Measurements from ENCODE around the gene SCGB1D1. TPM values are rescaled to one million over a fixed set of nuclear protein-coding genes. Genes with fewer than 3 reads are reported as not detected.

The SCGB1D1 gene
- total and polyA plus RNA-seq, 9 donors, result not detected

DNA sequence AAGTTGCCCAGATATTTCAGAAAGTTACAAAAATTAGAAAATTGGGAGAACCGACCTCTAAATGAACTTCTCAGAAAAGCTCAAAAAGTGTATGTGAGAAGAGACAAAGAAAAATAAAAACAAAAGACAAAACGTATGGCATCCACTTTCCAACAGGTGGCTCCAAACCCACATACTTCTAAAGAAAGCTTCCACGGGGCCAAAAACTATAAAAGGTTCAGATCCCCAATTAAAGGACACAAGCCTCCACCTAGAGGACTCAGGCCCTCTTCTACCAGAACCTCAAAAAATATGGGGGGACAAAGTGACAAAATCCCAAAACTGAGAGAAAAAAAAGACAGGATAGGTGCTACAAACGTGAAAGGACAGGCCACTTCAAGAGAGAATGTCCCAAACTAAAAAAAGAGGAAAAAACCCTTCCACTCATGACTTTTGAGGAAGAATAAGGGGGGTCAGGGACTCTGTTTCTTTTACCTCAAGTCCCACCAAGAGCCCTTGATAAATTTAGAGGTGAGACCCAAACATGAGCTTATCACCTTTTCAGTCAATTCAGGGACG lies 27.3 kb downstream of the SCGB1D1 start:
- DNase-seq, result no peak
- H3K27me3 ChIP-seq (ENCODE audit: control insufficient read depth, insufficient read depth, low read length), result no peaks in the 10 kb centered on the region
- no peaks in the 10 kb centered on the region for H3K4me1 ChIP-seq (ENCODE audit: control insufficient read depth, insufficient read depth, low read length)
- H3K4me3 ChIP-seq (ENCODE audit: low read length), result no peak overlapping the region
- WGBS (ENCODE audit: insufficient coverage), result no CpG with 5 or more reads among the region's 5 CpGs
- no peaks in the 10 kb centered on the region for H3K36me3 ChIP-seq (ENCODE audit: control insufficient read depth, insufficient read depth, low read length)
- H3K9me3 ChIP-seq (replicated peaks; ENCODE audit: control insufficient read depth, low read depth, low read length), result peaks cover 4% of the 10 kb centered on the region
- H3K27ac ChIP-seq (ENCODE audit: low read length), result no peak overlapping the region

DNA sequence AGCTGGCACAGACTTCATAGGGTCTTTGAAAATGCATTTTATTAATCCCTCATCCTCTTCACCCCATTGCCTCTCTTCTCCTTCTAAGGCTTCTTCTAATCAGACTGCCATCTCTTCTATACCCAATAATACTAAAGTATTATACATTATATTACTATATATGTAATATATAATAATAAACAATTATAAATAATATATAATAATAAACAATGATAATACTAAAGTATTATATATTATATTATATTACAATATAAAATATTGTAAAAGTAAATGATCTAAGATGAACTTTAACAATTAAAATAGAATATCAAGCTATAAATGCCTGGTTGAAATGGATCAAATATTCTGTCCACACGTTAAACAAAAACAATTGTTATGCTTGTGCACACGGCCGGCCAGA lies 31.5 kb downstream of the SCGB1D1 start:
- no peak for DNase-seq
- Histone ChIP-seq H3K36me3 (ENCODE audit: control insufficient read depth, insufficient read depth, low read length) (no peaks in the 10 kb centered on the region), H3K4me1 (ENCODE audit: control insufficient read depth, insufficient read depth, low read length) (no peaks in the 10 kb centered on the region), H3K9me3 (replicated peaks; ENCODE audit: control insufficient read depth, low read depth, low read length) (peaks cover 20% of the 10 kb centered on the region), H3K27me3 (ENCODE audit: control insufficient read depth, insufficient read depth, low read length) (no peaks in the 10 kb centered on the region), H3K4me3 (ENCODE audit: low read length) (no peak overlapping the region), H3K27ac (ENCODE audit: low read length) (no peak overlapping the region)
- 100% methylated on average over 2 of the region's 3 CpGs for WGBS (ENCODE audit: insufficient coverage)

DNA sequence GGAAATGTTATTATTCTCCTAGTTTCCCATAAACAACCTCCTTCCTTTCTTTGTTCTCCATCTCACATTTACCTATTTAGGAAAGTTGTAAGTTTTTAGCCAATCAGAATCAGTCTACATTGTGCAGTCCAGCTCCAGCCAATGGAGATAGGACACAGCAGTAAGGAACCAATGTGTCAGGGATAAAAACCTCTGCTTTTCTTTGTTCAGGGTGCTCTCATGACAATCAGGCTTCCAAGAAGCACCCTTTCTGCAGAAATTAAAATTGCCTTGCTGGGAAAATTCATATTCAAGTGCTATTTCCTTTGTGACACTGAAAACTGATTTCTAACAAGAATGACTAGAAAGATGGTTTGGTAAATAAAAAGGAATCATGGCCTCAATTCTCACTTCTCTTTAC lies 33.1 kb downstream of the SCGB1D1 start:
- H3K36me3 ChIP-seq (ENCODE audit: control insufficient read depth, insufficient read depth, low read length), result no peaks in the 10 kb centered on the region
- no peak overlapping the region for H3K4me3 ChIP-seq (ENCODE audit: low read length)
- peaks cover 20% of the 10 kb centered on the region for H3K9me3 ChIP-seq (replicated peaks; ENCODE audit: control insufficient read depth, low read depth, low read length)
- no peaks in the 10 kb centered on the region for H3K27me3 ChIP-seq (ENCODE audit: control insufficient read depth, insufficient read depth, low read length)
- DNase-seq, result no peak
- no peaks in the 10 kb centered on the region for H3K4me1 ChIP-seq (ENCODE audit: control insufficient read depth, insufficient read depth, low read length)
- no peak overlapping the region for H3K27ac ChIP-seq (ENCODE audit: low read length)

DNA sequence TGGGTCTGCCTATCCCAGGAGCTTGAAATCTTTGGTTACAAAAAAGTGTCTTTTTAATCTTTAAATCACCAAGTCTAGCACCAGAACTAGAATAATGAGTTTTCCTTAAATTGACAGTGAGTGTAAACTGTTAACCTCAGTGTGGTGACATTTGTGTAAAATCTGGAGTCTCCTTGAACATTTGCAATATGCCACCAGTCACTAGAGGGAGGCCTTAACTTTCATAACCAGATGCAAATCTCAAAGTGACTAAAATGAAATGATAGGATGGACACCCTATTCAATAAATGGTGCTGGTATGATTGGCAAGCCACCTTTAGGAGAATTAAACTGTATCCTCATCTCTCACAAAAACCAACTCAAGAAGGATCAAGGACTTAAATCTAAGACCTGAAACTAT lies 43.7 kb downstream of the SCGB1D1 start:
- H3K4me3 ChIP-seq (ENCODE audit: low read length), result no peak overlapping the region
- H3K36me3 ChIP-seq (ENCODE audit: control insufficient read depth, insufficient read depth, low read length), result no peaks in the 10 kb centered on the region
- peaks cover 2% of the 10 kb centered on the region for H3K27me3 ChIP-seq (ENCODE audit: control insufficient read depth, insufficient read depth, low read length)
- no peaks in the 10 kb centered on the region for H3K9me3 ChIP-seq (replicated peaks; ENCODE audit: control insufficient read depth, low read depth, low read length)
- no peaks in the 10 kb centered on the region for H3K4me1 ChIP-seq (ENCODE audit: control insufficient read depth, insufficient read depth, low read length)
- no peak overlapping the region for H3K27ac ChIP-seq (ENCODE audit: low read length)
- no peak for DNase-seq

DNA sequence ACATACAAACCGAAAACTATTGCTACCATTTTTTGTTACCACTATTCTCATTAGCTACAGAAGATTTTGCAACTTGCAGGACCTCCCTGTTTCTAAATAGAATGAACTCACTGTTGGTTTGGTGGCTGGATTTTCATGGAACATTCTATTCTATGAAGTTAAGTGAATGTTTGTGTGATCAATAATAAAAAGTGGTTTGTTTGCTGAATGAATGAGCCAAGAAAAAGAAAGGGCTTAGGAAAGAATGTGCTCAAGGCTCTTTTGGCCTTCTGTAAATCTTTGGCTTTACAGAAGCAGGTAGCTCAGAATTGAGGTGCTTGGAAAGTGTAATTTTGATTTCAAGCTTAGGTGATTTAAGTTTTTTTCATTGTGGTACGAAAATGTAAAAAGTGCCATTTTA lies 46.2 kb downstream of the SCGB1D1 start:
- H3K36me3 ChIP-seq (ENCODE audit: control insufficient read depth, insufficient read depth, low read length), result no peaks in the 10 kb centered on the region
- WGBS (ENCODE audit: insufficient coverage), result no CpG with 5 or more reads among the region's 2 CpGs
- no peaks in the 10 kb centered on the region for H3K4me1 ChIP-seq (ENCODE audit: control insufficient read depth, insufficient read depth, low read length)
- peaks cover 2% of the 10 kb centered on the region for H3K27me3 ChIP-seq (ENCODE audit: control insufficient read depth, insufficient read depth, low read length)
- no peak for DNase-seq
- no peaks in the 10 kb centered on the region for H3K9me3 ChIP-seq (replicated peaks; ENCODE audit: control insufficient read depth, low read depth, low read length)
- H3K27ac ChIP-seq (ENCODE audit: low read length), result no peak overlapping the region
- no peak overlapping the region for H3K4me3 ChIP-seq (ENCODE audit: low read length)

DNA sequence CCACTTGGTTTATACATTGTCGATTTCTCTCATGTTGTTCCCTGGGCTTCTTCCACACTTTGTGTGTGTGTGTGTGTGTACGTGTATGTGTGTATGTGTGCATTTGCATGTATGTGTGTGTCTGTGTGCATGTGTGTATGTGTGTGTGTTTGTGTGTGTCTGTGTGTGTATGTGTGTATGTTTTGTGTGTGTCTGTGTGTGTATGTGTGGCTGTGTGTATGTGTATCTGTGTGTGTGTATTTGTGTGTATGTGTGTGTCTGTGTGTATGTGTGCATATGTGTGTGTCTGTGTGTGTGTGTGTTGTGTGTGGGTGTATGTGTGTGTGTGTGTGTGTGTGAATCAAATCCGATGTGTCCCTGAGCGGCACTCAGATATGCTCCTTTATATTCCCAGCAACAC lies 47.5 kb downstream of the SCGB1D1 start:
- Histone ChIP-seq H3K36me3 (ENCODE audit: control insufficient read depth, insufficient read depth, low read length) (no peaks in the 10 kb centered on the region), H3K27ac (ENCODE audit: low read length) (no peak overlapping the region), H3K4me3 (ENCODE audit: low read length) (no peak overlapping the region), H3K27me3 (ENCODE audit: control insufficient read depth, insufficient read depth, low read length) (peaks cover 2% of the 10 kb centered on the region), H3K9me3 (replicated peaks; ENCODE audit: control insufficient read depth, low read depth, low read length) (no peaks in the 10 kb centered on the region), H3K4me1 (ENCODE audit: control insufficient read depth, insufficient read depth, low read length) (no peaks in the 10 kb centered on the region)
- DNase-seq, result no peak
- 42% methylated on average over 2 of the region's 4 CpGs for WGBS (ENCODE audit: insufficient coverage)

DNA sequence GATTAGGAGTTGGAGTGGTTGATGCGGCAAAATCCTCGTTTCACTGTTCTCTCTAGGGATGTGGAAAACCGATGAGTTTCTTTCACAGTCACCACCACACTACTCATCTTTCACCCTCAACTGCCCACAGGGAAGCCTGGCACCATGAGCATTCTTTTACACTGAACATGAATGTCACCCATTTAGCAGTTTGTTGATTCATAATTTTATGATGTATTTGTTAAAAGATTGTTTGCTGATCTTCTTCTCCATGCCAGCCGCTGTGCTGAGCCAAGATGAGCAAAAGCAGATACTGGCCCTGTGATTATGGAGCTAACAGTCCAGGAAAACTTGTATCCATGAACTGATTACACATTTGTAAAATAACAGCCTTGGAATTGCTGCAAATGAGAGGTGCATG lies 48.1 kb downstream of the SCGB1D1 start:
- Histone ChIP-seq H3K4me1 (ENCODE audit: control insufficient read depth, insufficient read depth, low read length) (no peaks in the 10 kb centered on the region), H3K27ac (ENCODE audit: low read length) (no peak overlapping the region), H3K4me3 (ENCODE audit: low read length) (no peak overlapping the region), H3K9me3 (replicated peaks; ENCODE audit: control insufficient read depth, low read depth, low read length) (no peaks in the 10 kb centered on the region), H3K36me3 (ENCODE audit: control insufficient read depth, insufficient read depth, low read length) (no peaks in the 10 kb centered on the region), H3K27me3 (ENCODE audit: control insufficient read depth, insufficient read depth, low read length) (peaks cover 2% of the 10 kb centered on the region)
- DNase-seq, result no peak
- whole genome bisulfite sequencing (ENCODE audit: insufficient coverage), result 57% methylated on average over 1 of the region's 4 CpGs

DNA sequence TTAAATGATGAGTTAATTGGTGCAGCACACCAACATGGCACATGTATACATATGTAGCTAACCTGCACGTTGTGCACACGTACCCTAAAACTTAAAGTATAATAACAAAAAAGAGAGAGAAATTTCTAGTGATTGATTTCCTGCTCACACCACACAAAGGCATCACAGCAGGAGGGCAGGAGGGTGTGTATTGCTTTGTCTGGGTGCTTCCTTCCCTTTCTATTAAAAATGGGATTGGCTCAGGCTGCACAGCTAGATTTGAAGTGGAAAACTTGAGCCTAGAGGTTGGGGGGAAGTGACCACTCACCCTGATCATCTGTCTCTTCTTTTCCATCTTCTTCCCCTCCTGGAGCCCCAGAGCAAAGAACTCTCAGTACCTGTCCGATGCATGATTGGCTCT lies 51.1 kb downstream of the SCGB1D1 start:
- H3K36me3 ChIP-seq (ENCODE audit: control insufficient read depth, insufficient read depth, low read length), result no peaks in the 10 kb centered on the region
- no peak overlapping the region for H3K4me3 ChIP-seq (ENCODE audit: low read length)
- DNase-seq, result no peak
- H3K27ac ChIP-seq (ENCODE audit: low read length), result no peak overlapping the region
- WGBS (ENCODE audit: insufficient coverage), result no CpG with 5 or more reads among the region's 3 CpGs
- no peaks in the 10 kb centered on the region for H3K4me1 ChIP-seq (ENCODE audit: control insufficient read depth, insufficient read depth, low read length)
- H3K9me3 ChIP-seq (replicated peaks; ENCODE audit: control insufficient read depth, low read depth, low read length), result no peaks in the 10 kb centered on the region
- H3K27me3 ChIP-seq (ENCODE audit: control insufficient read depth, insufficient read depth, low read length), result peaks cover 2% of the 10 kb centered on the region

DNA sequence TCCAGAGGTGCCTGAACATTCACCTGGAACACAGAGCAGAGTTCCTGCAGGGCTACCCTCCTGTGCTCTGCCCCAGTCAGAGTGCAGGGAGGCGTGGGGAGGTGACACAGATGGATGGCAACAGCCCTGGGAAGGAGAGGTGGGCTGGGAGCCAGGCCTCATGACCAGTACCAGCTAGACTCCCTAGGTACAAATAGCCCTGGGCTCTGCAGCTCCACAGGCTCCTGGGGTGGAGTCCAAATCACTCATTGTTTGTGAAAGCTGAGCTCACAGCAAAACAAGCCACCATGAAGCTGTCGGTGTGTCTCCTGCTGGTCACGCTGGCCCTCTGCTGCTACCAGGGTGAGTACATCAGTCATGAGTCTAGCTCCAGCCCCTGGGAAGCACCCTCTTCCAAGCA lies 52.0 kb downstream of the SCGB1D1 start, which contains the start of gene SCGB1D2:
SCGB1D2 (plus strand) TSS at position 219 of the 400 bp plus-strand sequence; CDS start at position 288, 69 bp downstream.
- WGBS (ENCODE audit: insufficient coverage), result 24% methylated on average over 3 of the region's 3 CpGs
- no peaks in the 10 kb centered on the region for H3K4me1 ChIP-seq (ENCODE audit: control insufficient read depth, insufficient read depth, low read length)
- H3K36me3 ChIP-seq (ENCODE audit: control insufficient read depth, insufficient read depth, low read length), result no peaks in the 10 kb centered on the region
- H3K27ac ChIP-seq (ENCODE audit: low read length), result no peak within 1 kb of the TSS
- DNase-seq, result no peak
- no peaks in the 10 kb centered on the region for H3K9me3 ChIP-seq (replicated peaks; ENCODE audit: control insufficient read depth, low read depth, low read length)
- H3K27me3 ChIP-seq (ENCODE audit: control insufficient read depth, insufficient read depth, low read length), result peaks cover 2% of the 10 kb centered on the region
- H3K4me3 ChIP-seq (ENCODE audit: low read length), result no peak within 1 kb of the TSS
